HG03378 (cell line): Measurements from ENCODE around the gene NKAPL.
A peak's percentile ranks its signal among the peaks of the same experiment; 100 is the strongest.

Experiments
- ATAC-seq: cut with Tn5 transposase; IDR thresholded peaks from one replicate; pipeline ENCODE4 v1.9.1; 2021; ENCODE audit warnings: mild to moderate bottlenecking, moderate library complexity; ENCODE audit not compliant: unreplicated experiment

Gene NKAPL

GRCh38 chr6:28245206-28245941 lies 13.7 kb upstream of the NKAPL start:
- no peak for ATAC-seq

GRCh38 chr6:28248916-28249315 lies 10.2 kb upstream of the NKAPL start:
- no peak for ATAC-seq

GRCh38 chr6:28250747-28251146 lies 8.3 kb upstream of the NKAPL start:
- no peak for ATAC-seq

- ATAC-seq = peak; percentile 16
Observed at GRCh38 chr6:28251661-28252008, 7.5 kb upstream of the NKAPL start.

GRCh38 chr6:28252009-28252975 lies 6.8 kb upstream of the NKAPL start, which contains the start of gene ZKSCAN4:
TSS of gene ZKSCAN4 (minus strand) at chr6:28252269. CDS start at chr6:28251980, 289 bp downstream.
- ATAC-seq = peak; percentile 81

- ATAC-seq = no peak
Observed at GRCh38 chr6:28254121-28254519, 5.0 kb upstream of the NKAPL start.

GRCh38 chr6:28257042-28257441 lies 2.1 kb upstream of the NKAPL start:
- no peak for ATAC-seq

GRCh38 chr6:28263922-28264321 lies 4.8 kb downstream of the NKAPL start:
- no peak for ATAC-seq

- no peak for ATAC-seq
Observed at GRCh38 chr6:28264834-28265401, 5.8 kb downstream of the NKAPL start.

- no peak for ATAC-seq
Observed at GRCh38 chr6:28266563-28266961, 7.5 kb downstream of the NKAPL start.

GRCh38 chr6:28266962-28267694 lies 8.0 kb downstream of the NKAPL start, which contains the start of gene ZSCAN26:
TSS of gene ZSCAN26 (plus strand) at chr6:28267143. CDS start at chr6:28271920, 4,777 bp downstream.
- ATAC-seq = peak; percentile 85

- ATAC-seq = no peak
Observed at GRCh38 chr6:28267695-28268059, 8.6 kb downstream of the NKAPL start.

GRCh38 chr6:28269492-28269891 lies 10.4 kb downstream of the NKAPL start:
- ATAC-seq = no peak

GRCh38 chr6:28274888-28275287 lies 15.8 kb downstream of the NKAPL start:
- ATAC-seq = no peak

GRCh38 chr6:28277746-28278145 lies 18.6 kb downstream of the NKAPL start:
- ATAC-seq = no peak

GRCh38 chr6:28280595-28281287 lies 21.6 kb downstream of the NKAPL start:
- no peak for ATAC-seq

GRCh38 chr6:28281288-28282064 lies 22.4 kb downstream of the NKAPL start, which contains the start of gene PGBD1:
TSS of gene PGBD1 (plus strand) at chr6:28281572. CDS start at chr6:28283814, 2,242 bp downstream.
- ATAC-seq = no peak

GRCh38 chr6:28282926-28283325 lies 23.8 kb downstream of the NKAPL start:
- ATAC-seq = no peak

- ATAC-seq = no peak
Observed at GRCh38 chr6:28291573-28291972, 32.5 kb downstream of the NKAPL start.
